ENCODE data around the gene NOM1.

The NOM1 gene

DNA sequence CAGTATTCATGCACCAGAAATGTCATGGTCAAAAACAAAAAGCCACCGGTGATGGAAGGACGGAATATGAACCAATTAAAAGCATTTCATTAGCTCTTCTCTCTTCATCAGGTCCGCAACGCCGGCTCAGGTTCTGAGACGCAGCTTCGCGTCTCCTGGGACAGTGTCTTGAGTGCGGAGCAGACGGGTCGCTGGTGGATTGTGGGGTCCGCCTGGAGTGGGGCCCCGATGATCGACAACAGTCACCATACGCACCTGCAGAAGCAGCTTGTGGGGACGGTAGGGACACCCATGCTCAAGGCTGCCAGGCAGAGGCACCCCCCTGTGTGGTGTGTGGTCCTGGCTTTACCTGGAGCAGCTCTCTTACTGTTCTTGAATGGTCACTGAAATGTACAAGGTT lies 13.4 kb downstream of the NOM1 start:
- Histone ChIP-seq H3K27ac (ENCODE audit: poor library complexity, severe bottlenecking) (no peak overlapping the region), H3K4me3 (ENCODE audit: severe bottlenecking) (no peak overlapping the region), H3K36me3 (ENCODE audit: low read depth) (peaks cover 95% of the 10 kb centered on the region), H3K27me3 (ENCODE audit: insufficient read depth, poor library complexity, severe bottlenecking) (no peaks in the 10 kb centered on the region), H3K4me1 (ENCODE audit: insufficient read depth, poor library complexity, severe bottlenecking) (no peaks in the 10 kb centered on the region), H3K9me3 (ENCODE audit: severe bottlenecking) (no peaks in the 10 kb centered on the region)
- ATAC-seq (ENCODE audit: low read depth): no peak
- DNase-seq (ENCODE audit: low spot score): no peak
- TF ChIP-seq CTCF (IDR thresholded peaks at IDR 0.05; ENCODE audit: poor library complexity, severe bottlenecking): no peak

DNA sequence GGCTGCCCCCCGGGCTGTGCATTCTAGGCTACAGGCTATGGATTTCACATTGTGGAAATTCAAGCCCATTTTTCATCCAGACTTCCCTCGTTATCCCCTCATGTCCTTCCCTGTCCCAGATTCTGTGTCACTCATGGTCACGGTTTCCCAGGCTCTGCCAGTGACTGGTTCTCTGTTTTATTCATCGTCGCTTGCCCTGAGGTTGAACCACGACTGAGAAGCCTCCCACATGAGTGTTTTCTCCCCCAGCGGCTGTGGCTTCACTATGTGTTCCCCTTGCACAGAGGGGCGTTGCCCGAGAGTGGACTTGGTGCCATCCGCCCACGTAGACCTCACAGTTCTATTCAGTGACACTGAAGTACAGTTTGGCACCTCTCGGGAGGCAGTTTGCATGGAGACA lies 14.0 kb downstream of the NOM1 start:
- no peak for DNase-seq (ENCODE audit: low spot score)
- H3K27me3 ChIP-seq (ENCODE audit: insufficient read depth, poor library complexity, severe bottlenecking): no peaks in the 10 kb centered on the region
- no peak overlapping the region for H3K4me3 ChIP-seq (ENCODE audit: severe bottlenecking)
- ATAC-seq (ENCODE audit: low read depth): no peak
- no peak overlapping the region for H3K27ac ChIP-seq (ENCODE audit: poor library complexity, severe bottlenecking)
- peaks cover 4% of the 10 kb centered on the region for H3K4me1 ChIP-seq (ENCODE audit: insufficient read depth, poor library complexity, severe bottlenecking)
- no peak for TF ChIP-seq CTCF (IDR thresholded peaks at IDR 0.05; ENCODE audit: poor library complexity, severe bottlenecking)
- no peaks in the 10 kb centered on the region for H3K9me3 ChIP-seq (ENCODE audit: severe bottlenecking)
- peaks cover 93% of the 10 kb centered on the region for H3K36me3 ChIP-seq (ENCODE audit: low read depth)

- no peaks in the 10 kb centered on the region for H3K9me3 ChIP-seq (ENCODE audit: severe bottlenecking)
- ATAC-seq (ENCODE audit: low read depth): no peak
- no peak for TF ChIP-seq CTCF (IDR thresholded peaks at IDR 0.05; ENCODE audit: poor library complexity, severe bottlenecking)
- no peak overlapping the region for H3K27ac ChIP-seq (ENCODE audit: poor library complexity, severe bottlenecking)
- H3K4me1 ChIP-seq (ENCODE audit: insufficient read depth, poor library complexity, severe bottlenecking): peaks cover 18% of the 10 kb centered on the region
- H3K27me3 ChIP-seq (ENCODE audit: insufficient read depth, poor library complexity, severe bottlenecking): no peaks in the 10 kb centered on the region
- H3K36me3 ChIP-seq (ENCODE audit: low read depth): peaks cover 91% of the 10 kb centered on the region
- DNase-seq (ENCODE audit: low spot score): no peak
- no peak overlapping the region for H3K4me3 ChIP-seq (ENCODE audit: severe bottlenecking)
Measured at GRCh38 chr7:156964971-156965370, 15.5 kb downstream of the NOM1 start.

DNA sequence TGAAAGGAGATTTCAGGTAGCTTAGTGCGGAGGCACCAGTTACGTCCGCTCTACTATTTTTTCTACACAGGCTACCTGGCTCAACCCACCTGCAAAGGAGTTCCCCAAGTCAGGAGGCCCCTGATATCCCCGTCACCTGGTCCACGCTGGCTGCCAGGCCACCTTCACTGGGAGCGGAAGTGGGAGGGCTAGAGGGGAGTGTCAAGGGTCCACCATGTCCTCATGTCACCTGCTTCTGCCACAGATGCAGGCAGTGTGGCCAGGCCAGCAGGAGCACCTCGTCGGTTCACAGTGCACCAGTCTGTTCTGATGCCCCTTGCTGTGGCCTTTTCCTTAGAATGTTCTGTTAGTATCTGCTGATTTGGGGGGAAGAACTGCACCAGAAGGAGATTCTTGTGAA lies 16.9 kb downstream of the NOM1 start:
- Histone ChIP-seq H3K27me3 (ENCODE audit: insufficient read depth, poor library complexity, severe bottlenecking) (no peaks in the 10 kb centered on the region), H3K36me3 (ENCODE audit: low read depth) (peaks cover 90% of the 10 kb centered on the region), H3K9me3 (ENCODE audit: severe bottlenecking) (no peaks in the 10 kb centered on the region), H3K4me3 (ENCODE audit: severe bottlenecking) (no peak overlapping the region), H3K27ac (ENCODE audit: poor library complexity, severe bottlenecking) (no peak overlapping the region), H3K4me1 (ENCODE audit: insufficient read depth, poor library complexity, severe bottlenecking) (peaks cover 20% of the 10 kb centered on the region)
- no peak for DNase-seq (ENCODE audit: low spot score)
- TF ChIP-seq CTCF (IDR thresholded peaks at IDR 0.05; ENCODE audit: poor library complexity, severe bottlenecking): no peak
- no peak for ATAC-seq (ENCODE audit: low read depth)

GRCh38 chr7:156968183-156968582 lies 18.7 kb downstream of the NOM1 start:
- ATAC-seq (ENCODE audit: low read depth): no peak

More at GRCh38 chr7:156968183-156968582, 18.7 kb downstream of the NOM1 start:
- TF ChIP-seq CTCF (IDR thresholded peaks at IDR 0.05; ENCODE audit: poor library complexity, severe bottlenecking): no peak
- Histone ChIP-seq H3K27me3 (ENCODE audit: insufficient read depth, poor library complexity, severe bottlenecking) (no peaks in the 10 kb centered on the region), H3K4me1 (ENCODE audit: insufficient read depth, poor library complexity, severe bottlenecking) (peaks cover 20% of the 10 kb centered on the region), H3K4me3 (ENCODE audit: severe bottlenecking) (no peak overlapping the region), H3K9me3 (ENCODE audit: severe bottlenecking) (no peaks in the 10 kb centered on the region), H3K27ac (ENCODE audit: poor library complexity, severe bottlenecking) (peak overlapping the region; percentile 38), H3K36me3 (ENCODE audit: low read depth) (peaks cover 89% of the 10 kb centered on the region)
- DNase-seq (ENCODE audit: low spot score): no peak

Measured in RWPE2 (cell line).